GM19043 (cell line): ENCODE results near the gene CALML3.

Experiments
- ATAC-seq: cut with Tn5 transposase; IDR thresholded peaks from one replicate; pipeline ENCODE4 v1.9.1; 2021; ENCODE audit warnings: low read depth; ENCODE audit not compliant: unreplicated experiment

CALML3 gene

GRCh38 chr10:5564537-5565204 is 39.9 kb downstream of the CALML3 start:
- no peak for ATAC-seq

GRCh38 chr10:5565205-5565545 is 40.4 kb downstream of the CALML3 start:
- ATAC-seq: no peak

DNA sequence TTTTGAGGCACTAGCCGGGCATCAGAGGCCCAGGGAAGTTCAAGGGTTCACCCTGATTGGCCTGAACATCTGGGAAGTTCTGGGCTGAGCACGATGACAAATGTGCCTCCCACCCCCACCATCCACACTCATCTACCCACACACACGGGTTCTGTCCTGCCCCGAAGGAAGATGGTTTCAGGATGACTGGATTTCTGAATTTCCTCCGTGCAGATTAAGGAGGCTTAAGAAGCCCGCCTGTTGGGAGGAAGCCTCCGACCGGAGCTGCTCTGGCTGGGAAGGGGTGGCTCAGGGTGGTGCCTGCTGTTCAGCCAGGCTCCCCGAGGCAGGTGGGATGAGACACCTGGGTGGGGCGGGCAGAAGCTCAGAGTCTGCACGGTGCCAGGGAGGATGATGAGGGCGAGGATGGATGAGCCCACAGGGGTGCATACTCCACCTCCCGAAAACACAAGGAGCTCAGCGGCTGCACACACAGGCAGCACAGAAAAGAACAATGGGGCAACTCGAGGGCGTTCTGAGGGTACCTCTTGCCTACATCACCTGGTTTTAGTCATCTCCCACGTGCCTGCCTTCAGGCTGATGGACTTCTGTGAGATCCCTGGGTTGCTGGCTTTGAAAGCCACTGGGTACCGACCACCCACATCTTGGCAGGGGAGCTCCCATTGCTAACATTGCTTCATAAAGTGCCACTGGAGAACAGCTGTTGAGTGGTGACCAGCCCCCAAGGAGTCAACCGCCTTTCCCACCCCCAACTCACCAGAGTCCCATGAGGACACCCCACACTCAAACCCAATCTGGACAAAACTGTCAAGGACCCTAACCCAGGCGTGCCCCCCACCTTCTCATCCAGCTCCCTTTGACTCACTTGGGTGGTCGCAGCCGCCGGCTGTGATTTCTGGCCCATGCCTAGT is 41.2 kb downstream of the CALML3 start:
- ATAC-seq: no peak

DNA sequence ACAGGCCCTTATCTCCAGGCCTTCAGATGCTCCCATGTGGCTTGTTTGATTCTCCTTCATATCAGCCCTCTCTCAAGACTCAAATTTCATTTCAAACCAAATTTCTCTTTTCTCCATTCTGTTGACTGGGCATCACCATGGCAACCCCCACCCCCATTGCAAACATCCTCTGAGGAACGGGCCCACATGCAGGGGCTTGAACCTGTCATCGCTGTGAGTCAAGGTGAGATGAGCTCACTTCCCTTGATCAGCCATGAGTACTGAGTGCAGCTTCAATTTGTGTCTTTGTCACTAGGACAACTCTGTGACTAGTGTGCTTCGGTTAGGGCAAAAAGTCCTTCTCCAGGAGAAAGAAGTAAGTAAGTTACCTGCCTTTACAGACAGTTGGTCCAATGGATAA is 41.9 kb downstream of the CALML3 start:
- no peak for ATAC-seq

- ATAC-seq: no peak
Observed at GRCh38 chr10:5567477-5567876, 42.7 kb downstream of the CALML3 start.

DNA sequence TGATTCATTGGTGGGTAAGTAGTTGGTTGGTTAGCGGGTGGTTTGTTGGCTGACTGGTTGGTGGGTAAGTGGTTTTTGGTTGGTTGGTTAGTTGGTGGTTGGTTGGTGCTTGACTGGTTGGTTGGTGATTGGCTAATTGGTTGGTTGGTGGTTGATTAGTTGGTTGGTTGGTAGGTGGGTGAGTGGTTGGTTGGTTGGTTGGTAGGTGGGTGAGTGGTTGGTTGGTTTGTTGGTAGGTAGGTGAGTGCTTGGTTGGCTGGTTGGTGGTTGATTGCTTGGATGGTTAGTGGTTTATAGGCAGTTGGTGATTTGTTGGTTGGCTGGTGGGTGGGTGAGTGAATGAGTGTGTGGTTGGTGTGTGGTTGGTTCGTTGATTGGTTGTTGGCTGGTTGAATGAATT is 44.2 kb downstream of the CALML3 start:
- ATAC-seq: no peak

DNA sequence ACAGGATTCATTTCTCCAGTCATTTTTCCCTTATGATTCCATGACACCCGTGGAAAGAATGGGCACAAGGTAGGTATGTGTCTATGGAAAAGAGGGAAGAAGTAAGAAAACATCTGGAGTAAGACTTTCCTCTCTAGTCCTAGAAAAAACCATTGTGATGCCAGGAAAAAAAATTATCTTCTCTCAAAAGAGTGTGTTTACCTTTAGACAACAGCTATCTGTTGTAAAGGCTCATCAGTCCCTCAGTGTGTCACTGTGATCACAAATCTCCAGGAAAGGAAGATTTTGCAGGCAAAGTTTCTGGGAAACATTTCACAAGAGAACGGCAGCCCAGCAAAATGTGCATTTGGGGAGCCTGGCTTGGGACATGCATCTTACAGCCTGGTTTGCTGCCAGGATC is 44.8 kb downstream of the CALML3 start:
- ATAC-seq: no peak

- no peak for ATAC-seq
Observed at GRCh38 chr10:5570007-5570655, 45.4 kb downstream of the CALML3 start.

- no peak for ATAC-seq
Observed at GRCh38 chr10:5570979-5571810, 46.4 kb downstream of the CALML3 start.

DNA sequence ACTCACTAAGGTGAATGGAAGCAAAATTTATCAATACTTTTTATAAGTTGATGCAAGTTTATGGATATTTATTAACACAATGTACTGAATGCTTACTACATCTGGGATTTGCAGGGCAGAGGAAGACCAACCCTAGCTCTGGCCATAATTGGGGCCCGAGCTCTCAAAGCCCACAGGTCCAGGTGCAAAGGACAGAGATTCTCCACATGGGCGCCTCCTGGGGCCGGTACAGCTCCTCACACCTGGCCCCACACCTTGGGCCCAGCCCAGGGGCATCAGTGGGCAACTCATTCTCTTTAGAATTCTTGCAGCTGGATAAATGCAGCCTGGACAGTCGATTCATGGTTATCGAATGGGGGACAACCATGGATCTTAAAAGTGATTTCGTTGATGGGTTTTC is 47.1 kb downstream of the CALML3 start:
- no peak for ATAC-seq

- ATAC-seq: no peak
Observed at GRCh38 chr10:5573319-5573950, 48.7 kb downstream of the CALML3 start.

DNA sequence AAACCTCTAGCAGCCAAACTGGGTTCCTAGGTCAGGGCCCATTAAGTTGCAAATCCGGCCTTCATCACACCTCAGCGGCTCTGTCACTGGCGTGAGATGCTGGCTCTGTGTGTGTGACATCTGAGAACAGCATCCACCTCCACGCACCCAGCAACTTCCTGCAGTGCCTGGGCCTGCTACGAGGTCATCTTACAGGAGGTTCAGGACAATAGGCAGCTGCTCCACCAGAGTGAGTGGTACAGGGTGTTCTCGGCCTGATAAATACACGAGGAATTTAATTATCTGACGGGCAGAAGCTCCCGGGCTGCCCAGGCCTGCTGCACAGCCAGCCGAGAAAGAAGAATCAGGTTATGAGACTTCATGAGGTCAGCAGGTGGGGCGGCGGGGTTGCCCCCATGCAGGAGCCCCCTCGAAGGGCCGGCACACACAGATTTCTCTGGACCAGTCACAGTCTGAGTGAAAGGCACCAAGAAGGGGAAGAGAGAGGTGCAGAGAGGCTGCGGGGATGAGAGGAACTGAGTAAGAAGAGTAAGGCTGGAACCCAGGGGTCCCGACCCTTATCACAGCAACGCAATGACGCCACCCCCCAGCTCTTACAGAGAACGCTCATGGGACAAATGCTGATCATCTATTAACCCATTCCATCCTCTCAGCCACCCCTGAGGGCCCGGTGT is 49.3 kb downstream of the CALML3 start:
- ATAC-seq: no peak

DNA sequence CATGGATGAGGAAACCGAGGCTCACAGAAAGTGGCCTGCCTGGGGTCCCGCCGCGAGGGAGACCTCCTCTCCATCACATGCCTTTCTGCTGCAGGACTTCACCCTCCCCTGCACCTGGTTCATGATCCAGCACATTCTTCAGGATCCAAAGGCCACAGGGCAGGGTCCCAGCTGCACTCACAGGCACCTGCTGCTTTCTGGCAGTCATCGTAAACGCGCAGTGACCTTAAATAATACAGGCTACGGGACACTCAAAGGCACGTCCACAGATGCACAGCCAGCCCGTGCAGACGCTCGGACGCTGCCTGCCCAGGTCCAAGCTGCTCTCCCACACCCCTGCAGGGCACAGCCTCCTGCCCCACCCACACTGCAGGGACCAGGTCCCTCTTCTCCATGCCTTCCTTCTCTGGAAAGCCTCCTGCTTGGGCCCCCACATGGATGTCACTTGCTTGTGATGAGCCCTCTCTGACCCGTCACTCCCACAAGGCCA is 49.9 kb downstream of the CALML3 start:
- no peak for ATAC-seq

GRCh38 chr10:5575144-5575481 is 50.4 kb downstream of the CALML3 start:
- ATAC-seq: no peak

DNA sequence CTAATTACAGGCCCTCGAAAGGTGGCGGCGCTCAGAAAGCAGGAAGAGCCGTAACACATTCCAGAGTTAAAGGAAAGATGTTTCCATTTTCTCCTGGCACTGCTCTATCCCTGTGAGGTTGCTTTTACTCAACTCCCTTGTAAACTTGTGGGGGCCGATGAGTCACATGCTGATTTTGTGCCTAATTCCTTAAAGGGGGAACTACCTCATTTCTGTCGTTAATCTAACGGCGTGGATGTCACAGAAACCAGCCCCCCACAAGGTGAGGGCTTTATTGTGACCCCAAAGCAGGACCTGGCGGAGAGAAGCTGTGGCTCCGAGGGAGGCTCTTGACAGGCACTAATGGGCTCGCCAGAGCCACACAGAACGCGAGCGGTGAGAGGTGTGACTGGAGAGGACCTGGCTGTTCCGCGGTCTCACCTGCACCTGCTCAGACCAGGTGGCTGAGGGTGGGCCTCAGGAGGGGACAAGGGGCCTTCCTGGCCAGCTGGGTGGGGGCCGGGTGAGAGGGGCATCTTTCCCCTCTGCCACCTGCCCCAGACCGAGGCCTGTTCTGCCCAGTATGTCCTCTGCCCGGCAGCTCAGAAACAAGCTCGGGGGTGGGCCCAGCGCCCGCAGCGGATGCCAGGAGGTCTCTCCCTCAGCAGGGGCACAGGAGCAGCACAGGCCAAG is 50.9 kb downstream of the CALML3 start:
- no peak for ATAC-seq

- no peak for ATAC-seq
Observed at GRCh38 chr10:5576154-5576748, 51.5 kb downstream of the CALML3 start.
